Astrocyte (in vitro differentiated cells and primary cell): Measurements from ENCODE around the gene TMEM138. TPM values are rescaled to one million over a fixed set of nuclear protein-coding genes. Genes with fewer than 3 reads are reported as not detected.
A peak's percentile ranks its signal among the peaks of the same experiment; 100 is the strongest.

Experiments
- DNase-seq: peaks from one replicate; pipeline ENCODE4 v3.0.0-alpha.2; 2010; ENCODE audit warnings: low read depth
- FAIRE-seq: peaks from 2 replicates; lab custom pipeline; 2011; peaks lifted over from hg19 to GRCh38; lab: Jason Lieb, UNC
- H2AFZ ChIP-seq: 2 replicates; pipeline ENCODE4 v1.6.0; 2012; ENCODE audit warnings: low read depth, low read length, inconsistent platforms
- H3K27ac ChIP-seq: 2 replicates; pipeline ENCODE4 v1.5.1; 2011; ENCODE audit warnings: low read depth, low read length, inconsistent platforms
- H3K27me3 ChIP-seq: 2 replicates; pipeline ENCODE4 v1.6.0; 2011; ENCODE audit warnings: low read length, inconsistent platforms; ENCODE audit not compliant: insufficient read depth
- H3K36me3 ChIP-seq: 2 replicates; pipeline ENCODE4 v1.5.1; 2011; ENCODE audit warnings: low read length, inconsistent platforms; ENCODE audit not compliant: insufficient read depth
- H3K4me1 ChIP-seq: 2 replicates; pipeline ENCODE4 v1.5.1; 2011; ENCODE audit warnings: low read length, inconsistent platforms; ENCODE audit not compliant: insufficient read depth
- H3K4me2 ChIP-seq: 2 replicates; pipeline ENCODE4 v1.6.0; 2012; ENCODE audit warnings: low read length, inconsistent platforms
- H3K4me3 ChIP-seq: 2 replicates; pipeline ENCODE4 v1.5.1; 2011; ENCODE audit warnings: low read depth, mild to moderate bottlenecking, low read length, inconsistent platforms; ENCODE audit not compliant: insufficient read depth
- H3K79me2 ChIP-seq: 2 replicates; pipeline ENCODE4 v1.6.0; 2012; ENCODE audit warnings: mild to moderate bottlenecking, low read length, inconsistent platforms; ENCODE audit not compliant: insufficient read depth
- H3K9ac ChIP-seq: 2 replicates; pipeline ENCODE4 v1.6.0; 2012; ENCODE audit warnings: mild to moderate bottlenecking, low read length, inconsistent platforms
- H3K9me3 ChIP-seq: 2 replicates; pipeline ENCODE4 v1.5.1; 2012; ENCODE audit warnings: low read depth, mild to moderate bottlenecking, low read length, inconsistent platforms; ENCODE audit not compliant: insufficient read depth
- H4K20me1 ChIP-seq: 2 replicates; pipeline ENCODE4 v1.6.0; 2012; ENCODE audit warnings: low read length, inconsistent platforms; ENCODE audit not compliant: insufficient read depth
- H3K27ac Mint-ChIP-seq: one replicate; pipeline ENCODE4 v1.8.0; 2021; ENCODE audit warnings: mild to moderate bottlenecking, mixed read lengths; ENCODE audit not compliant: unreplicated experiment
- H3K27me3 Mint-ChIP-seq: one replicate; pipeline ENCODE4 v1.8.0; 2021; ENCODE audit warnings: low read depth, mixed read lengths; ENCODE audit not compliant: unreplicated experiment
- H3K36me3 Mint-ChIP-seq: one replicate; pipeline ENCODE4 v1.8.0; 2021; ENCODE audit warnings: low read depth, mixed read lengths; ENCODE audit not compliant: unreplicated experiment
- H3K4me1 Mint-ChIP-seq: one replicate; pipeline ENCODE4 v1.8.0; 2021; ENCODE audit warnings: low read depth, mixed read lengths; ENCODE audit not compliant: unreplicated experiment
- H3K4me3 Mint-ChIP-seq: one replicate; pipeline ENCODE4 v1.8.0; 2021; ENCODE audit warnings: mild to moderate bottlenecking, moderate library complexity, mixed read lengths; ENCODE audit not compliant: unreplicated experiment
- H3K9me3 Mint-ChIP-seq: one replicate; pipeline ENCODE4 v1.8.0; 2021; ENCODE audit warnings: mild to moderate bottlenecking, mixed read lengths; ENCODE audit not compliant: unreplicated experiment
- CTCF ChIP-seq: IDR thresholded peaks from 2 replicates; pipeline ENCODE4 v1.5.1; 2011; ENCODE audit warnings: low read depth, mild to moderate bottlenecking, inconsistent platforms, low read length, moderate library complexity; ENCODE audit not compliant: insufficient read depth
- EZH2 ChIP-seq: IDR thresholded peaks from 2 replicates; pipeline ENCODE4 v1.6.1; 2012; ENCODE audit warnings: mild to moderate bottlenecking, low read length, inconsistent platforms; ENCODE audit not compliant: insufficient read depth
- total RNA-seq: library from RNA; stranded (reverse); gene quantifications from 2 replicates; pipeline ENCODE4 v1.2.1, GENCODE V29; 2021

Gene TMEM138
- total RNA-seq, 1 donor from 2014 or later: 36.8 TPM

DNA sequence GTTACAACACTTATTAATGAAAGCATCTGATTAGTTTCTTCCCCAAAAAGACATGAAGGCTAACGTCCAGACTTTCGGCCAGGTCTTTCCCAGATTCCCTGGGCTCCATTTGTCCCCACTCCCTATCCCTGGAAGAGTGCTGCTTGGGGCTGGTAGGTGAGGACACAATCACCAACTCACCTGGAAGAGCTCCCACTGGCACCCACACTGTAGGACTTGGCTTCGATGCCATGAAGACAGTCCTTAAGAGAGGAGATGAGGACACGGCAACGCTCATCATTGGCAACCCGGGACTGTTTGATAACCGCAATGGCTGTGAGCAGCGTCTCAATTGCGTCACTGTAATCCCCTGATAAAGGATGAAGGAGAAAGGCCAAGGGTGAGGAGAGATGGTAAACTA, 49.4 kb downstream of the TMEM138 start:
- no peak for DNase-seq
- H2AFZ ChIP-seq: no peak overlapping the region
- H3K4me2 ChIP-seq: no peak overlapping the region
- TF ChIP-seq EZH2 (no peak), CTCF (no peak)
- H3K9ac ChIP-seq: no peak overlapping the region
- Mint-ChIP-seq H3K9me3 (no peaks in the 10 kb centered on the region), H3K27ac (no peak overlapping the region), H3K4me1 (no peaks in the 10 kb centered on the region), H3K4me3 (no peak overlapping the region), H3K27me3 (no peaks in the 10 kb centered on the region), H3K36me3 (peaks cover 24% of the 10 kb centered on the region)
- H3K4me1 ChIP-seq: no peaks in the 10 kb centered on the region
- no peaks in the 10 kb centered on the region for H3K9me3 ChIP-seq
- peaks cover 43% of the 10 kb centered on the region for H4K20me1 ChIP-seq
- peaks cover 76% of the 10 kb centered on the region for H3K36me3 ChIP-seq
- peaks cover 3% of the 10 kb centered on the region for H3K79me2 ChIP-seq
- no peak overlapping the region for H3K4me3 ChIP-seq
- no peak for FAIRE-seq
- no peak overlapping the region for H3K27ac ChIP-seq
- no peaks in the 10 kb centered on the region for H3K27me3 ChIP-seq

DNA sequence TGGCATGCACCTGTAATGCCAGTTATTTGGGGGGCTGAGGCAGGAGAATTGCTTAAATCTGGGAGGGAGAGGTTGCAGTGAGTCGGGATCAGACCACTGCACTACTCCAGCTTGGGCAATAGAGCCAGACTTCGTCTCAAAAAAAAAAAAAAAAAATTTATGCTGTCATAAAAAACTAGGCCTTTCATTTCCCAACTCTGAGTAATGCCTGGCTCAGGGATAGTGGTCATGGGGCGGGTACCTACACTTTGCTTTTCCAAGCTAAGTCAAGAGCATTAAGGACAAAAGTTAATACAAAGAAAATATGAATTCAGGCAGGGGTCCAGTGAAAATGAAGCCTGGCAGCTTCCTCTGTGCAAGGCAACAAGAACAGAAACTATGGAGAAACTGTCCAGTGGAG, 51.3 kb downstream of the TMEM138 start:
- TF ChIP-seq CTCF (no peak), EZH2 (no peak)
- Mint-ChIP-seq H3K9me3 (no peaks in the 10 kb centered on the region), H3K27me3 (no peaks in the 10 kb centered on the region), H3K27ac (no peak overlapping the region), H3K4me1 (no peaks in the 10 kb centered on the region), H3K36me3 (peaks cover 19% of the 10 kb centered on the region), H3K4me3 (no peak overlapping the region)
- H3K4me1 ChIP-seq: no peaks in the 10 kb centered on the region
- H3K4me3 ChIP-seq: no peak overlapping the region
- H3K27me3 ChIP-seq: no peaks in the 10 kb centered on the region
- peaks cover 21% of the 10 kb centered on the region for H3K79me2 ChIP-seq
- H3K4me2 ChIP-seq: no peak overlapping the region
- no peaks in the 10 kb centered on the region for H3K9me3 ChIP-seq
- peak overlapping the region; percentile 14 for H3K27ac ChIP-seq
- H3K9ac ChIP-seq: no peak overlapping the region
- peaks cover 47% of the 10 kb centered on the region for H4K20me1 ChIP-seq
- no peak overlapping the region for H2AFZ ChIP-seq
- FAIRE-seq (no peak), DNase-seq (no peak)
- peaks cover 81% of the 10 kb centered on the region for H3K36me3 ChIP-seq

GRCh38 chr11:61414547-61414946, 52.4 kb downstream of the TMEM138 start:
- H3K27ac ChIP-seq: no peak overlapping the region
- no peaks in the 10 kb centered on the region for H3K4me1 Mint-ChIP-seq
- no peak overlapping the region for H2AFZ ChIP-seq
- H3K4me2 ChIP-seq: no peak overlapping the region
- peaks cover 45% of the 10 kb centered on the region for H4K20me1 ChIP-seq
- H3K4me1 ChIP-seq: no peaks in the 10 kb centered on the region
- no peak overlapping the region for H3K4me3 ChIP-seq
- H3K36me3 ChIP-seq: peaks cover 81% of the 10 kb centered on the region
- DNase-seq (no peak), FAIRE-seq (no peak)
- H3K27me3 ChIP-seq: no peaks in the 10 kb centered on the region
- no peak overlapping the region for H3K9ac ChIP-seq
- peaks cover 28% of the 10 kb centered on the region for H3K79me2 ChIP-seq
- H3K9me3 Mint-ChIP-seq: no peaks in the 10 kb centered on the region
- no peak overlapping the region for H3K27ac Mint-ChIP-seq
- H3K27me3 Mint-ChIP-seq: no peaks in the 10 kb centered on the region
- TF ChIP-seq CTCF: no peak
- TF ChIP-seq EZH2: no peak
- H3K9me3 ChIP-seq: no peaks in the 10 kb centered on the region
- H3K36me3 Mint-ChIP-seq: peaks cover 19% of the 10 kb centered on the region
- no peak overlapping the region for H3K4me3 Mint-ChIP-seq
